Left cardiac atrium (tissue), 4 donors: ENCODE results near the gene RUFY3. TPM values are rescaled to one million over a fixed set of nuclear protein-coding genes. Genes with fewer than 3 reads are reported as not detected.
"Not testable (repeated sequence)": the region's sequence is repeated elsewhere in the genome, so short reads cannot be mapped to it uniquely, and the experiment has no call there.

Experiments used
- ATAC-seq, 2 donors: fragments of 200-7000 bp; cut with Tn5 transposase; one replicate each; pipeline ENCODE4 v1.9.1; 2020; ENCODE audit warnings: mild to moderate bottlenecking in 2 of 2, moderate library complexity in 2 of 2
- DNase-seq: peaks from one replicate; pipeline ENCODE4 v3.0.0-alpha.2; 2020
- intact Hi-C, 2 donors: fragments of 100-400 bp; cut with DNase I; formaldehyde crosslinking; loops; one replicate each; pipeline versions ENCODE4 v1.14.1 to v1.15.1; 2022 to 2023
- total RNA-seq, 2 donors: library from RNA; stranded (reverse); fragmentation: NEBNext Ultra II Directional; extraction: Animal tissue kit (Norgen Biotek cat#: 25700); gene quantifications; one replicate each; pipeline ENCODE4 v1.2.1, GENCODE V29; 2021
- donor health status: DM: no; HTN: yes; CAD: no.
- donor health status: DM: no; HTN: yes; CAD: no; lungs with severe emphysema.
- donor health status: DM: yes; HTN: yes; CAD: no.
- donor health status: Dilated cardiomyopathy.

Gene RUFY3
- total RNA-seq, 2 donors from 2014 or later: 23.5 to 27.7 TPM

DNA sequence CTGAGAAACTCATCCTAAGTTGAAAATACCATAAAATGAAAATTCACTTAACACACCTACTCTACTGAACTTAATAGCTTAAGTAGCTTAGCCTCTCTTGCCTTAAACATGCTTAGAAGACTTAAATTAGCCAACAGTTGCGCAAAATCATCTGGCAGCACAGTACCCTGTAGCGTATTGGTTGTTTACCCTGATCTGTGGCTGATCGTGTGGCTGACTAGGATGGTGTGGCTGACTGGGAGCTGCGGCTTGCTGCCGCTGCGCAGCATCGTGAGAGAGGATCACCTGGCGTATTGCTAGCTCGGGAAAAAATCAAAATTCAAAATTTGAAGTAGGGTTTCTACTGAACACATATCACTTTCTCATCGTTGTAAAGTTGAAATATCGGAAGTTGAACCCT is 6.3 kb downstream of the RUFY3 start:
- ATAC-seq (peak in 1 of 2 donors; percentile 8), DNase-seq (no peak)
- intact Hi-C loops: no loop called here

DNA sequence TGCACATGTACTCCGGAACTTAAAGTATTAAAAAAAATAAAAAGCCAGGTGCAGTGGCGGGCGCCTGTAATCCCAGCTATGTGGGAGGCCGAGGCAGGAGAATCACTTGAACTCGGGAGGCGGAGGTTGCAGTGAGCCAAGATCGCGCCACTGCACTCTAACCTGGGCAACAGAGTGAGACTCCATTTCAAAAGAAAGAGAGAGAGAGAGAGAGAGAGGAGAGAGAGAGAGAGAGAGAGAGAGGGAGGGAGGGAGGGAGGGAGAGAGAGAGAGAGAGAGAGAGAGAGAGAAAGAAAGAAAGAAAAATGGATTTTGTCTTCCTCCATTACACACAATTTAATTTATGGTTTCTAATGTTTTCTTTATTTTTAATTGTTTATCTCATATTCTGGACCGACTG is 11.1 kb downstream of the RUFY3 start:
- DNase-seq, ATAC-seq, intact Hi-C loops: not testable (repeated sequence)

DNA sequence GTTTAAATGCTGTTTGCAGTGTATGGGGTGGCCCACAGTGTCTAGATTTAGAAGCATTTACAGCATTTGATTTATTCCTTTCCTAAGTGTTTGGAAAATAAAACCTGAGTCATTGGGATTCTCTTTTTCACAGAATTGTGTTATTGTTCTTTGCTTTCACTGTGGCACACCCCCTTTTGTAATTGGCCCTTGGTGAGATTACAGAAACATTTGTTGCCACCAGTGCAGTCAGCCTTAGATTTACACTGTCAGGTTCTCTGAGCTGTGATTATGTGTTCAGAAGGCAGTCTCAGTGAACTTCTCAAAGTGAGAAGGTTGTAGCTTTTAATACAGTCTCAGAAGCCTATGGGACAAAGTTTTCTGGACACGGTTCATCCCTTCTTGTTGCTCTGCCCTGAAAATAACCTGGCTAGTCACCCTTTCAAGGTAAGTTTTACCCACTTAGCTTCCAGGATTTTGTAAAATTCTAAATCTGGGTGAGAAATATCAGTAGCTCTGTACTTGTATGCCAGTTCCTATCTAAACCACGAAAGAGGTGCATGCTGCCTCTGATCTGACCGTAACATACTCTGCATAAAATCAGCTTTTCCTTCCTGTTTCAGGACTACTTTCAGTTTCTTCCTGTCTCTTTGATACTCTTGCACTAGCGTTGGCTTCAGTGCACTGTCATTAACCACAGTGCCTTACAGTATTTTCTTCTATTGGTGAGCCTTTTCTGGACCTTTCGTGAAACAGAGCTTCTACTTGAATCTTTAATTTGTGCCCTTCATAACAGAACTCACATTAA is 12.6 kb downstream of the RUFY3 start:
- ATAC-seq: peak; percentile 82 to 86
- DNase-seq: no peak
- intact Hi-C loops: no loop called here

GRCh38 chr4:70734971-70735370 is 13.2 kb downstream of the RUFY3 start:
- intact Hi-C loops: no loop called here
- ATAC-seq: peak; percentile 11 to 72

GRCh38 chr4:70735915-70736314 is 14.2 kb downstream of the RUFY3 start:
- intact Hi-C loops: not testable (repeated sequence)
- peak; percentile 43 for DNase-seq
- peak in 1 of 2 donors; percentile 65 for ATAC-seq

More at GRCh38 chr4:70734971-70735370, 13.2 kb downstream of the RUFY3 start:
- DNase-seq: no peak

- DNase-seq: no peak
- no peak for ATAC-seq
- intact Hi-C loops: no loop called here
These were observed 15.2 kb downstream of the RUFY3 start for GRCh38 chr4:70737006-70737405.

DNA sequence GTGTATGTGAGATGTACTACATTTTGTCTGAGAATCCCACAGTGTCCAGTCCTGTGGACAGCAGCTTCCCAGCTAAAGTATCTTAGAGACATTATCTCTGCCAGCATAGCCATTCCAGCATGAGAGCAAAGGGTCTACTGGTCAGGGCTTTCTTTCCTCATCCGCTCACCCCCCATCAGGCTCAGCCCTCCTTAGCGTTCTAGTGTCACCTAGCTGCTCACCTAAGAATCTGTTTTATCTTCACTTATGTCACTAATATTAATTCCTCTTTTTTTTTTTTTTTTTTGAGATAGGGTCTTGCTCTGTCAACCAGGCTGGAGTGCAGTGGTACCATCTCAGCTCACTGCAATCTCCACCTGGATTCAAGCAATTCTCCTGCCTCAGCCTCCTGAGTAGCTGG is 15.6 kb downstream of the RUFY3 start:
- no peak for ATAC-seq
- intact Hi-C loops: no loop called here
- no peak for DNase-seq

- ATAC-seq: no peak
- DNase-seq: no peak
- intact Hi-C loops: no loop called here
These were observed 18.0 kb downstream of the RUFY3 start for GRCh38 chr4:70739496-70740337.

DNA sequence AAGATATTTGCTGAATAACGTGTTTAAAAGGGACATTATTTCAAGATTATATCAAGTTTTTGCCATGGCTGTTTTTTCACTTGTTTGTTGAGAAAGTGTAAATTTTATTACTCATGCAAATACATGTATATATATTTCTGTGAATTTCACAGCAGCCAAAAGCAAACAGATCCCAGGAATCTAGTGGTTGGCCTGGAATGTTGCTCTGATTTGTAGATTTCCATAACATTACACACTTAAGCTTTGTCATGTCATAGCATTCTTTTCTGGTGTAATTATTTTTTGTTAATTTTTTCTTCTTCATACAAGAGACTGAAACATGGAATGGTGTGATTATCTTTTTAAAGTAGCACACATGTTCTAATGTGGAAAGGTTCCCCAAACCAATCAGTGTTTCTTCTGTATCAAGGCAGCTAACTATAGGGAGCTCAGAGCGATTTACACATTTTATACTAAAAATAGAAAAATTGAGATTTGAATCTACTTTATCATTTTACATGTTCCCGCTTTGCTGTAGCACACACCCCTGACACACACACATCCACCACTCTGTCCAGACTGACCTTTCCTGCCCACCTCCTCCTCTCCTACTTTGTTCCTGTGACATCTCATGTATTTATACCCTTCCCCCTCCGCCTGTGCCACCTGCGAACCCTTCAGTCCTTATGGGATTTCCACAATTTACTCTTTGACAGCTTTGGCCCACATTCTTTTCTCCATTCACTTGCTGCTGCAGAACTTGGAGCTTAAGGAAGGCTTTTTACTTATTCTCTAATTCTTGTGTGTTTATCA is 20.3 kb downstream of the RUFY3 start:
- intact Hi-C loops: no loop called here
- ATAC-seq (no peak), DNase-seq (no peak)

GRCh38 chr4:70743731-70744130 is 22.0 kb downstream of the RUFY3 start:
- intact Hi-C loops: no loop called here
- ATAC-seq (no peak), DNase-seq (no peak)

- intact Hi-C loops: no loop called here
- ATAC-seq (peak in 1 of 2 donors; percentile 65), DNase-seq (no peak)
These were observed 24.5 kb downstream of the RUFY3 start for GRCh38 chr4:70746179-70746839.

DNA sequence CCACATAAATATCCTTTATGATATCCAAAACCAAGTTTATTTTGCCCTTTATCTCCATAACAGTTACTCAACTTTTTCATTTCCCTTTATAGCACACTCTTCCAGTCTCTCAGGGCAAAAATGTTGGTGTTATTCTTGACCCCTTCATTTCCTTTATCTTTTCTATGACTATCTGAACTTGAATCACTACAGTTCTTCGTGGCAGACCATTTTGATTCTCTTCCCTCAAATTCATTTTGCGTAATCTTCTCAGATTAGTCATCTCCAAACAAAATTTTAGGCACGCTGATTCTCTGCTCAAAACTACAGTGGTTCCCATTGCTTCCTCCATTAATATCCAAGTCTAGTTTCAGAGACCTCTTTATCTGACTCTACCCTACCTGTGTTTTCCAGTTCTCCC is 26.1 kb downstream of the RUFY3 start:
- intact Hi-C loops: no loop called here

GRCh38 chr4:70749313-70749712 is 27.5 kb downstream of the RUFY3 start:
- DNase-seq (no peak), ATAC-seq (no peak)
- intact Hi-C loops: no loop called here

More for the DNA sequence above, 26.1 kb downstream of the RUFY3 start:
- ATAC-seq: no peak
- DNase-seq: no peak

- intact Hi-C loops: no loop called here
- ATAC-seq: no peak
- no peak for DNase-seq
These were observed 30.5 kb downstream of the RUFY3 start for GRCh38 chr4:70752236-70752635.

DNA sequence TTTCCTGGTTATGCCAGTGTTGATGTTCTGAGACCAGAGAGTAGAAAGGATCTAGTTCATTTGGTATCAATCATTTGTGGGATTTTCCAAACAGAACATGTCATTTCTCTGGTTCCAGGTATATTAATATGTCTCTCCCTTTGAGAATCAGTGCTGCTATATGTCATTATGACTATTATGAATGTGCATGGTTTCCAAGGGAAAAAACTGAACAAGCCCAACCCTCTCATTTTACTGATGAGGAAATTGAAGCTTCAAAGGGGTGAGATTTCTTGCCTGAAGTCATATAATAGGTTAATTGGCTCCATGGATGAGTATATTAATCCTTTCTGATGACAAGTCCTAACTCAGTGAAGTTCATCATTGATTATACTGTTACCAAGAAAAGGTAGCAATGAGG is 31.9 kb downstream of the RUFY3 start:
- intact Hi-C loops: no loop called here
- ATAC-seq (no peak), DNase-seq (no peak)

GRCh38 chr4:70754470-70754869 is 32.7 kb downstream of the RUFY3 start:
- intact Hi-C loops: no loop called here
- DNase-seq: no peak
- no peak for ATAC-seq

DNA sequence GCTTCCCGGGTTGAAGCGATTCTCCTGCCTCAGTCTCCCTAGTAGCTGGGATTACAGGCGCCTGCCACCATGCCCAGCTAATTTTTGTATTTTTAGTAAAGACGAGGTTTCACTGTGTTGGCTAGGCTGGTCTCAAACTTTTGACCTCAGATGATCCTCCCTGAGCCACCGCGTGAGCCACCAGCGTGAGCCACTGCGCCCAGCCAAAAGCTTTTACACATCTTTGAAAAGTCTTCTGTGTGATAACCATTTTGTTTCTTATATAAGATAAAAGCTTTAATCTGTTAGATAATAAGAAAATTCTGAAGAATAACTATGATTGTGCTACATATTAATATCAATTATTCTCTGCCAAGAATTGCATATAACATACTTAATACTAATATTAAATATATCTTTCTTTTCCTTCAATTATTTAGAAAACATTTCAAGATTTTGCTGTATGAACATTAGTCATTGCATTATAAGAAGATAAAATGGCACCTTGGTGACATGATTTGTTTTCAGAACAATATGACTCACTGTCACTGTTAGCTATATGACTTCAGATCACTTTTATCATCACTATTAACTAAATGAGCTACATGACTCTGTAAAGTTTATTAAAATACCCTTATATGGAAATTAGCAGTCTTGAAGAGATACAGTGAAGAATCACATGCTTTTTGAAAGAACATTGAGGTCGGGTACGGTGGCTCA is 33.4 kb downstream of the RUFY3 start:
- no peak for DNase-seq
- ATAC-seq: no peak
- intact Hi-C loops: no loop called here

GRCh38 chr4:70759126-70759525 is 37.4 kb downstream of the RUFY3 start:
- DNase-seq (no peak), ATAC-seq (no peak)
- intact Hi-C loops: no loop called here

DNA sequence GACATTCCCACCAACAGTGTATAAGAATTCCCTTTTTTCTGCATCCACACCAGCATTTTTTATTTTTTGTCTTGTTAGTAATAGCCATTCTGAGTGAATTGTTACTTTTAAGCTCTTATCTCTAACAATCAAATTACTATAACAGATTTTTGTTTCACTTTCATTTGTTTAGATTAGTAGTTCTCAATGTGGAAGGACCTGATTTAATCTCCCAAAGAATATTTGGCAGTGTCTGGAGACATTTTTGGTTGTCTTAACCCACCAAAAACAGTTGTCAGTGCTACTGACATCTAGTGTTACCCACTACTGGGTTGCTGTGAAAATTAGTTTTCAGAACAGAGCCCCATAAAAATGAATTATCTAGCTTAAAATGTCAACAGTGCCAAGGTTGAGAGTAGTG is 37.9 kb downstream of the RUFY3 start:
- ATAC-seq (no peak), DNase-seq (no peak)

More for the DNA sequence above, 37.9 kb downstream of the RUFY3 start:
- intact Hi-C loops: no loop called here
